ENCODE measurements around the gene MICALL1.

Gene MICALL1

GRCh38 chr22:37985751-37986281 lies 79.7 kb downstream of the MICALL1 start:
- DNase-seq: no peak

DNA sequence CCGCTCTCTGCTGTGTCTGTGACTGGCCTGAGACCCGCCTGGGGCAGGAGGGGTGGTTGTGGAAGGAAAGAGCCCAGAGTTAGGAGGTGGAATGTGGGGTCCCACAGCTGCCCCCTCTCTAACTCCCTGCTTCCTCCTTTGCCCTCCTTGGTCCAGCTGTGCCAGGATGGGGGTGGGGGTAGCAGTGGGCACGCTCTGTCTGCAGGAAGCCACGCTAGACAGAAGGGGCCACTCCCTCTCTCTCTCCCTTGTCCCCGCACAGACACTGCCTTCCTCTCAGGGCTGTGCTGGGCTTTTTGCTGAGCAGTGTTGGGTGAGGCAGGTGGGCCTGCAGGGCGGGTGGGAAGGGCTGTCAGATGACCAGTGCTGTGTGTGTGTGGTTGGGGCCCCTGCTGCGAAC lies 80.3 kb downstream of the MICALL1 start:
- DNase-seq: no peak

- DNase-seq: no peak
Measured at GRCh38 chr22:37989146-37990045, 83.3 kb downstream of the MICALL1 start.

- DNase-seq: peak; percentile 39
Measured at GRCh38 chr22:37990301-37990700, 84.2 kb downstream of the MICALL1 start.

DNA sequence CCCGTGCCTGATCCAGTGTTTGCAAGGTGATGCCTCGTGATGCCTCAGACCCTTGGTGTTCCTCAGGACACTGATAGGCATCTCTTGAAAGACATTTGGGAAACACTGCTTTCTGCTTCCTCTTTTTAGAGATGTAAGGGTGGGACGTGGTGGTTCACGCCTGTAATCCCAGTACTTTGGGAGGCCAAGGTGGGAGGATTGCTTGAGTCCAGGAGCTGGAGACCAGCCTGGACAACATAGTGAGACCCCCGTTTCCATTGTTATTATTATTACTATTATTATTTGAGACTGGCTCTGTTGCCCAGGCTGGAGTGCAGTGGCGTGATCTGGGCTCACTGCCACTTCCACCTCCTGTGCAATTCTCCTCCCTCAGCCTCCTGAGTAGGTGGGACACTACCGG lies 84.8 kb downstream of the MICALL1 start:
- no peak for DNase-seq

DNA sequence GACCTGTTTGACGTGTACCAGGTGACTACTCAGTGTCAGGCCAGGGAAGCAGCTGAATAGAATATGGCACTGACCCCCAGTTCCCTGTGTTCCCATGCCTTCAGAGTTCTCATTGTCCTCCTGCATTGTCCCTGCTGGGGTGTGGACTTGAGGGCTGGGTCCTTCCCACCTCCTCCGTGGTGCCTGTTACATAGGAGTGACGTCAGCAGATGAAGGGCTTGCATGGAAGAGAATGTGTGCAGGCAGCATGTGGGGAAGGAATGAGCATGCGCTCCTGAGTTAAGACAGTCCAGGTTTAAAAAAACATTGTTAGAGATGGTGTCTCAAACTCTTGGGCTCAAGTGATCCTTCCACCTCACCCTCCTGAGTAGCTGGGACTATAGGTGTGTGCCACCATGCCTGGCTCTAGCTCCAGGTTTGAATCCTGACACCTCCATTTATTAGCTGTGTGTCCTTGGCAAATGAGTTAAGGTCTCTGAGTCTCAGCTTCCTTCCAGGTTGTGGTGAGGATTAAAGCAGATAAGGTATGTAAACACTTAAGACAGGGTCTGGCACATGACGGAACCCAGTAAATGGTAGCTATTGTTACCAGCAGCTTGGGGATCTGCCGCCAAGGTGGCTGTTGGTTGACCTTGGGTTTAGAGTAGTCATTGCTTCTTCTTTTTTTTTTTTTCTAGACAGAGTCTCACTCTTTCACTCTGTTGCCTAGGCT lies 85.8 kb downstream of the MICALL1 start:
- DNase-seq: no peak
